GM18505 (cell line): ENCODE results near the gene PRKAR1B.

ENCODE experiments used
- ATAC-seq: cut with Tn5 transposase; IDR thresholded peaks from one replicate; pipeline ENCODE4 v1.9.1; 2021; ENCODE audit not compliant: unreplicated experiment
- POLR2A ChIP-seq: IDR thresholded peaks from 4 replicates; pipeline ENCODE4 v1.6.1; 2011; ENCODE audit warnings: borderline replicate concordance; ENCODE audit not compliant: insufficient read depth, insufficient read length; ENCODE audit errors: extremely low read depth

Gene PRKAR1B

DNA sequence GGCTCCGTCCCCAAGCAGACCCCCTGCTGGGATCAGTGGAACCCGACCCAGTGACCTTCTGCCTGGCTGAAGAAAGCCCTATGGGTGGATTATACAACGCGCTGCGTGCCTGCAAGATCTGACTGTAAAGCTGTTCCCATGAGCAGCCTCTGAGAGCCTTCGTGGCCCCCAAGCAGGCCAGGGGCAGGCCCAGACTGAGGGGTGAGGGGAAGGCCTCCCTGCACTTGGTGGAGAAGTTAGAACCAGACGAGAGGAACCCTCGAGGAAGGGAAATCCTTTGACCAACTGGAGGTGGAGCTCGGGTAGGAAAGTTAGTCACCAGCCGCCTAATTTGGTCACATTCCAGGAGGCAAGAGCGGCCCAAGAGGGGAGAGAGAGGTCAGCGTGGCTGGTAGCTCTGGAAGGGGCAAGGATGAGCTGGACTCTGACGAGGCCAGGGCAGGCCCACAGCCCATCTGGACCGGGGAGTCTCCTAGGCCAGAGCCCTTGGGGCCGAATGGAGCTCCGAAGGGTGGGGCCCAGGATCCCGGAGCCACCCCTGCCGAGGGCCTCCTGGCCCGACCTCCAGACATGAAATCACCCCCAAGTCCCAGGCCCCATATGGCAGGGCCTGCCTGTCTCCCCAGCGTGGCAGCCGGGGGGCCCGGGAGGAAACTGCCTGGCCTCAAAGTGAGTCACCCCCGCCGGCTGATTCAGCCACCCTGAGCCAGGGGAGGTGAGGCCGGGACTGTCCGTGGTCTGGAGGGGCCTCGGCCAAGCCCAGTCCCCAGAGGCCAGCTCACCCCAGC, 184.2 kb downstream of the PRKAR1B start:
- ATAC-seq = no peak
- TF ChIP-seq POLR2A = no peak

DNA sequence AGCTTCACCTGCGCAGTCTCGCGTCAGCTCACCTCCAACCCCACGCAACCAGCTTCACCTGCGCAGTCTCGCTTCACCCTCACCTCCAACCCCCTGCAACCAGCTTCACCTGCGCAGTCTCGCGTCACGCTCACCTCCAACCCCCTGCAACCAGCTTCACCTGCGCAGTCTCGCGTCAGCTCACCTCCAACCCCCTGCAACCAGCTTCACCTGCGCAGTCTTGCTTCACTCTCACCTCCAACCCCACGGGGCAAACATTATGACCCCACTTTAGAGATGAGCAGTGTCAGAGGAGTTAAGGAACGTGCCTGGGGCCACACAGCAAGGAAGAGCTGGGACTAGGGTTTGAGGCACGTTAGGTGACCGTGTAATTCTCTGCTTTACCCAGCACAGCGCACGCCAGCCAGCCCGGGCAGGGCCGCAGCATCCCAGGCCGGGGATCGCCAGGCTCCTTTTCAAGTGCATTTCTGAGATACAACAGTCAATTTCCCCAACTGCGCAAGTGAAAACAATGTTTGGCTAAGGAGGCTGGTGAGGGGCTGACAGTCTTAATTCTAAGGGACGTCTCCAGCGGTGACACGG, 184.9 kb downstream of the PRKAR1B start:
- no peak for ATAC-seq
- no peak for TF ChIP-seq POLR2A

- TF ChIP-seq POLR2A = no peak
These were observed 185.4 kb downstream of the PRKAR1B start for GRCh38 chr7:541661-542060.

GRCh38 chr7:540997-541396, 186.1 kb downstream of the PRKAR1B start:
- no peak for TF ChIP-seq POLR2A
- no peak for ATAC-seq

More at GRCh38 chr7:541661-542060, 185.4 kb downstream of the PRKAR1B start:
- no peak for ATAC-seq

DNA sequence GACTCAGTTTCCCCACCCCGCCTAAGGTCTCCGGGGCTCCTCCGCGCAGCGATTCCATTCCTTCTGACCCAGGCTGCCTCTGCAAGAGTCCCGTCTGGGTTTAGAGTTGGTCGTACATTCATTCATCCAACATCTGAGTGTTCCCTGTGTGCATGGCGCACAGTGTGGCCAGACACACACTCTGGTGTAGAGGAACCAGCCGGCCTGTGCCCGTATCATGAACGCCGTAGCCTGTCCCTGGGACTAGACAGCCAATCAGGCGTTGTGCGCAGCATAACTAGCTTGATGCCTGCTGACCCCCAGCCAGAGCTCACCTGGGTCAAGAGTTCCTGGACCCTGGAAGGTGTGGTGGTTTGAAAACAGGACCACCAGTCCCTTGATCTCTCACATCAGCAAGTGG, 186.5 kb downstream of the PRKAR1B start:
- TF ChIP-seq POLR2A = no peak
- no peak for ATAC-seq

DNA sequence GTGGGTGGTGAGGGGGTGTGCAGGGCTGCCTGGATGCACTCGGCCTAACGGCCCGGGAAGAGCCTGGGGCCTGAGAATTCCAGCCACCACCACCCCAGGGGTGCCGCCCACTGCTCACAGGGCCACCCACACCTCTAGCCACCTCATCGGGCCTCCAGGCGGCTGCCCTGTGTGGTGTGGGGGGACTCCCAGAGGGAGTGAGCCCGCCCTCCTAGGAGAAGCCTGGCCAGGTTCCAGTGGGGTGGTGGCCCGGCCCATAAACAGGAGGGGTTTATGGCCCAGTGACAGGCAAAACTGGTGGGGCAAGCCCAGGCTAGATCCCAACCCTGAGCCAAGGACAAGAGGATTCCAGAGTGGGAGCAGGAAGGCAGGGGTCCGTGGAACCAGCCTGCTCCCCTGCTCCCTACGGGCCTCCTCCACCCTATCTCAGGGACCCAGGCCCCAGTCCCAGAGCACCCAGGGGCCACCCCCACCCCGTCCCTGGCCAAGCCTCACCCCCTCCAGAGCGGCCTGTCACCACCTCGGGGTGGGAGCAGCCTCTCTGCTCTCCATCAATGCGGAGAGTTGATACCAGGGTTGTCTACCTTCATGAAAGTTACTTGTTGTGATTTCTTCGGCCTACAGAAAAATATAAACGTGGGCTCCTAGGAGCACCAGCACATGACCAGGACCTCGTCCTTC, 187.2 kb downstream of the PRKAR1B start:
- no peak for TF ChIP-seq POLR2A
- ATAC-seq = no peak

DNA sequence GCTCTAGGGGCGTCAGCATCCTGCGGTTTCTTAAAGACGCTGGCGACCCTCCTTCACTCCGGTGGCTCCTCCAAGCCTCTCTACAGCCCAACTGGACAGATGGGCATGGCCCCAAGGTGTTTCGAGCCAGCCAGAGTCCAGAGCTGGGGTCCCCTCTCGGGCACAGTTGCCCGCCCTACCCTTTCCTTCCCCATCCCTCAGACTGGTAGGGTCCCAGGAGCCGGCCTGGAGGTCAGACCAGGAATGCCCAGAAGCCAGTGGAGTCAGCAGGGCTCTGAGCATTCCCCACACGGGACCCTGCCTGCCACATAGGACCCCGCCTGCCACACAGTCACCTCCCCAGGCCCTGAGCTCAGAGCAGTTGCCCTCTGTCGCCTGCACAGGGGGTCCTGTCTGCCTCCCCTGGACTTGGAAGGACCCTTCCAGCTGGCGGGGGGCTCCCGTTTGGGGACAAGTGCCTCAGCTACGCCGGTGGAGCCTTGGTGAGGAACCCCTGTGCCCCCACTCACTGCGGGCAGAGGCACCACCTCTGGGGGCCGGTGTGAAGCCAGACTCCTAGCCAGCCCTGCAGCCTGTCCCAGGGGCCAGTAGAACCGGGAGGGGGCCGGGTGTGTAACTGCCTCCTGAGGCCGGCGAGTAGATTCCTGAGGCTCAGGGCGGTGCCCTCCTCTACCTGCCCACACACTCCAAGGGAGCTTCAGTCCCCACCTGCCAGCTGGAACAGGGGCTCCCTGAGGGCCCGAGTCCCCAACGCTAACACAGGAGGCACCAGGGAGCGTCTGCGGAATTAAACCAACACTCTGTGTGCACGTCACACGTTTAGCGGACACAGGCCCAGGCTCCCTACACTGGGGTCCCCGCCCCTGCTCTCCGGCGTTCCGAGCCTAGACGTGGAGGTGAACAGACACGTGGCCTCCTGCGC, 188.1 kb downstream of the PRKAR1B start:
- TF ChIP-seq POLR2A = no peak
- ATAC-seq = no peak

- no peak for TF ChIP-seq POLR2A
- ATAC-seq = no peak
These were observed 189.0 kb downstream of the PRKAR1B start for GRCh38 chr7:537911-538634.

- no peak for ATAC-seq
- TF ChIP-seq POLR2A = no peak
These were observed 190.8 kb downstream of the PRKAR1B start for GRCh38 chr7:536231-536630.

DNA sequence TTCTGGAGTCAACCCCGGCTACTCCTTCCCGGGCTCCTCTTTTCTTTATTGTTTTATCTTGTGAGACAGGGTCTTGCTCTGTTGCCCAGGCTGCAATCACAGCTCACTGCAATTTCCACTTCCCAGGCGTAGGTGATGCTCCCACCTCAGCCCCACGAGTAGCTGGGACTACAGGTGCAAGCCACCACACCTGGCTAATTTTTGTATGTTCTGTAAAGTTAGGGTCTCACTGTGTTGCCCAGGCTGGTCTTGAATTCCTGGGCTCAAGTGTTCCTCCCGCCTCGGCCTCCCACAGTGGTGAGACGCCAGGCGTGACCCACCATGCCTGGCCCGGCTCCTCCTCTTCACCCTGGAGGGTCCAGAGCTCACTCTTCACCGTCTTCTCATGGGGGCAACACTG, 192.1 kb downstream of the PRKAR1B start:
- TF ChIP-seq POLR2A = no peak
- no peak for ATAC-seq

- ATAC-seq = no peak
- TF ChIP-seq POLR2A = no peak
These were observed 193.0 kb downstream of the PRKAR1B start for GRCh38 chr7:534075-534474.

- TF ChIP-seq POLR2A = no peak
- no peak for ATAC-seq
These were observed 193.8 kb downstream of the PRKAR1B start for GRCh38 chr7:533266-533665.

GRCh38 chr7:532379-533143, 194.5 kb downstream of the PRKAR1B start:
- no peak for ATAC-seq

More at GRCh38 chr7:532379-533143, 194.5 kb downstream of the PRKAR1B start:
- no peak for TF ChIP-seq POLR2A
